NCI-H1048 (cell line): ENCODE data around the gene KCNH5.

Experiments used
- DNase-seq: peaks from one replicate; lab custom pipeline; 2025; lab: John Stamatoyannopoulos, UW

KCNH5 gene

DNA sequence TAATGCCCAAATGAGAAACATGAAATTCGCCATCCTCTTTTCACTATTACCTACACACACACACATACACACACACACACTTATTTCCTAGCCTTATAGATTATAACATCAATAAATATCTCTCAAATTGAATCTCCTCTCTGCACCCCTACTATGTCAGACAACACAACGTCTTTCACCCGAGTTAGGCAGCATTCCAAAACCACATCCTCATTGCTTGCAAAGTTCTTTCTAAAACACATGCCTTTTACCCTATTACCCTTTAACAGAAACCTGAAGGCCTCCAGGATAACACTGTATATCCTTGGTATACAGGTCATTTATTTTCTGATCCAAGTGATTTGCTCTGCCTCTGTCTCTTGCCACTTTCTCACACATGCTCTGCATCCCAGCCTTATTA is 56.3 kb downstream of the KCNH5 start:
- DNase-seq: no peak

GRCh38 chr14:62983821-62984220 is 61.4 kb downstream of the KCNH5 start:
- no peak for DNase-seq

- no peak for DNase-seq
Observed at GRCh38 chr14:62980693-62981092, 64.6 kb downstream of the KCNH5 start.

DNA sequence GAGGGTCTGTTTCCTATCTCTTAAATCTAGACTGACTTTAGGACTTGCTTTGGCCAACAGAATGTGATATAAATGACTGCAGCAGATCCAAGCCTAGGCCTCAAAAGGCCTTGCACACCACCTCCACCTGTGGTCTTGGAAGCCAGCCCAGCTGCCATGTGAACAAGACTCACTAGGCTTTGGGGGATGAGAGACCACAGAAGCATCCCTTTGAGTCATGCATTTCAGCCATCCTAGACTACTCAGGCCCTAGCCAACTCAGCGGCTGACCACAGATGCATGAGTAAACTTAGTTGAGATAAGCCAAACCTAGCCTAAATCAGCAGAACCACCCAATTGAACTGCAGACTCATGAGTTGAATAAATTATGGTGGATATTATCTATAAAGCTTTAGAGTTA is 87.7 kb downstream of the KCNH5 start:
- DNase-seq: no peak

- no peak for DNase-seq
Observed at GRCh38 chr14:62956413-62956812, 88.8 kb downstream of the KCNH5 start.

DNA sequence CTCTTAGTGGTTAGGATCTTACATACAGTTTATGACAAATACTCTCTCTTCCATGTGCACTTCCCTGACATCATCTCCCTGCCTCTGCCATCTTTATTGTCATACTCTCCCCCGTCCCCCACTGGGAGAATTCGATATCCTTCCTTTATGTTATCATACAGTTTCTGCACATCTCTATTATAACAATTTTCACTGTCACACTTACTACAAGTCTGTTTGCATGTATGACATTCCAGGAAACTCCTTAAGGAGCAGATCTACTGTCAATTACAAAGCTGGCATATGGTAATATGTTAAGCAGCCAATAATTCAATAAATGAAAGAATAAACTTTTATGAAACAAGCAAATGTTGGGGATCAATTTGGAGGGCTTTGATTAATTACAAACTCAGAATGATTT is 91.1 kb downstream of the KCNH5 start:
- no peak for DNase-seq

GRCh38 chr14:62952226-62952625 is 93.0 kb downstream of the KCNH5 start:
- DNase-seq: no peak

- no peak for DNase-seq
Observed at GRCh38 chr14:62947301-62947700, 98.0 kb downstream of the KCNH5 start.

DNA sequence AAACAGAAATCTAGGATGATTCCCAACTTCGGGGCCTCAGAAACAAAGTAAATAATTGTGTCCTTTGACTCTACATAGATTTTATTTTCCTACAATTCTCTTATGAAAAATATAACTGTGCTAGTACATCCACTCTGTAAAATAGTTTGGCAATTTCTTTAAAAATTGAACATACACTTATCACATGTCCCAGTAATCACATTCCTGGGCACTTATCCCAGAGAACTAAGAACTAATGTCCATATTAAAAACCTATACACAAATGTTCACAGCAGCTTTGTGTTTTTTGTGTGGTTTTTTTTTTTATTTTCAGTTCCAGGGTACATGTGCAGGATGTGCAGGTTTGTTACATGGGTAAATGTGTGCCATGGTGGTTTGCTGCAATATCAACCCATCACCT is 99.0 kb downstream of the KCNH5 start:
- DNase-seq: no peak

- no peak for DNase-seq
Observed at GRCh38 chr14:62943202-62943601, 102.1 kb downstream of the KCNH5 start.

- DNase-seq: no peak
Observed at GRCh38 chr14:62939970-62940369, 105.3 kb downstream of the KCNH5 start.

- no peak for DNase-seq
Observed at GRCh38 chr14:62938778-62939177, 106.5 kb downstream of the KCNH5 start.

- DNase-seq: no peak
Observed at GRCh38 chr14:62934439-62934838, 110.8 kb downstream of the KCNH5 start.

- DNase-seq: no peak
Observed at GRCh38 chr14:62921466-62921865, 123.8 kb downstream of the KCNH5 start.

DNA sequence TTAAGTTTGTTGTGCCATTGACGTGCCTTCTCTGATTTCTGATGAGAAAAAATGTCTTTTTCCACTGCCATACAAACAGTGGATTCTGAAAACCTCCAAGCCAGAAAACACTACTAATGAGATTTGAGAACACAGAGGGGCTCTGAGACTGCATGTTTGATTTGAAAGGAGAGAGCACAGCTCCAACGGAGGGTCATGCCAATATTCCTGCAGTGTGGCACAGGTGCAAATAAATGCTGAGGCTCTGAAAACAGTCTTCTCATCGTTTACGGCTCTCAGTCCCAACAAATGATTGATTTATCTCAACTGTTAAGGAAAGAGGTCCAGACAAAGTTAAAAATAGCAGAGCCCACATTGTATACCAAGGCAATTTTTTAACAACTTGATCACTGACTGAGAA is 128.7 kb downstream of the KCNH5 start:
- DNase-seq: no peak

- DNase-seq: no peak
Observed at GRCh38 chr14:62914873-62915272, 130.4 kb downstream of the KCNH5 start.

GRCh38 chr14:62914025-62914424 is 131.2 kb downstream of the KCNH5 start:
- no peak for DNase-seq

- no peak for DNase-seq
Observed at GRCh38 chr14:62908506-62908905, 136.8 kb downstream of the KCNH5 start.

DNA sequence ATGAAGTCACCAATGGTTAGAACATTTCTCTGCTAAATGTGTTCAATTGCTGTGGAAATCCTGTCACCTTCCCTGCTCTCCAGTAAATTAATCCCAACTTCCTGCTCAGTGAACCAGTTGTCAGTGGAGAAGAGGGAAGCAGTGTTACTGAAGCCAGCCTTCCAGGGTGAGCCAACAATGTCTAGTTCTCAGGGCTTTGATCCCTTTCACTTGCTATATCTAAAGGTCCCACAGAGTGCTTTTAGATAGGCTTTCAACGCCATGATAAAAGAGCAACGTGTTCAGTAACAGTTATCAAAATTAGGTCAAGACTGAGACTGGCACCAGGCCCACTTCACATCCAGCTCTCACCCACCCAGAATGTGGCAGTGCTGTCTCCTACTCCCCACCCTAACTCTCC is 139.7 kb downstream of the KCNH5 start:
- DNase-seq: no peak

- no peak for DNase-seq
Observed at GRCh38 chr14:62897771-62898170, 147.5 kb downstream of the KCNH5 start.

DNA sequence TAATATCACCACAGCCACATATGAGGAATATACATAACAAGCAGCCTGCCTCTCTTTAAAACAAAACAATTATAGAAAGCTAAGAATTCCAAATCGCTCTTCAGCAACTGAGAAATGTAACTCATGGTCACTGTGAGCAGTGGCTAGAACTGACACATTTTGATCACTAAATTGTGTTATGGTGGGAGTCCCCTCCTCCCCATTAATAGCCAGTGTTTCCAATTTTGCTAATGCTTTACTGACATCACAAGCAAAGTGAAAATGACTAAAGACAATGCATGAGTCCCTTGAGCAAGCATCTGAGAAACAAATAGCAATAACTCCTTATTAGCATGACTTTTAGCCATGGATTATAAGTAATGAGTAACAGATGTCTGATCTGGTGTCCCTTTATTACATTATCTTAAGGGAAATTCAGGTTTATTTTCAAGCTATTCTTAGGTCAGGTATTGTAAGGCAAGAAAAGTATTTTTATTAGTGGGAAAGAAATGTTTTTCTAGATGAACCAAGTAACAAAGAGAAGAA is 148.3 kb downstream of the KCNH5 start:
- DNase-seq: no peak

DNA sequence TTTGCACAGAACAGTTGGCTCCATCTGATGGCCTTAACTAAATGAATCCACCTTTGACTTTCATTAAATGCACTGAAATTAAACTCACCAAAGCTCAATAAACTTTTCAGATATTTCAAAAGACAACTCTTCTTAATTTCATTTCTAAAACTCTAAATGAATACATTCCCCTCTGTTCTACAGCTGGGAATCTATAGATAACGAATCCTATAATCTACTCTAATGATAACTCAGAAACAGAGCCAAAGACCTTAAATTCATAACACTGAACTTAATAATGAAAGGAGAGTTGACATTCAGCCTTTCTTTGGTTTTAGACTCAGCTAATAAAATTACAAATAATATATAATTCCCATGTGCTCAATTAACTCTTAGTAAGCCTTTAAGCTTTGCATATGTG is 150.5 kb downstream of the KCNH5 start:
- no peak for DNase-seq

DNA sequence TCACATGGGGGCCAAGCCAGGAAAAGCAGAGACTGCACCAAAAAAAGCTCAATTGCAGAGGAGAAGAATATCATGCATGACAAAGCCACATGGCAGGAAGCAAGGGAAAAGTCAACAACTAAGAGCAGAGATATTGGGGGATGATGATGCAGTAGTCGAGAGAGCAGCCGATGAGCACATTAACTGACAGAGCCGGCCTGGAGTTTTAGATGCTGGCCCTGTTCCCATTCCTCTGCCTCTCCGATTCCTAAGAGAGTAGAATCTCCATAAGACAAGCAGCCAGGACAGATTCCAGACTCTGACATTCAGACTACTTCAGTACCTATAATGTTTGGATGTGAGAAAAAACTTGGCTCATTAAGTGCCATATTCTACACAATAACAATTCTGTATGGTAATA is 155.9 kb downstream of the KCNH5 start:
- DNase-seq: no peak

DNA sequence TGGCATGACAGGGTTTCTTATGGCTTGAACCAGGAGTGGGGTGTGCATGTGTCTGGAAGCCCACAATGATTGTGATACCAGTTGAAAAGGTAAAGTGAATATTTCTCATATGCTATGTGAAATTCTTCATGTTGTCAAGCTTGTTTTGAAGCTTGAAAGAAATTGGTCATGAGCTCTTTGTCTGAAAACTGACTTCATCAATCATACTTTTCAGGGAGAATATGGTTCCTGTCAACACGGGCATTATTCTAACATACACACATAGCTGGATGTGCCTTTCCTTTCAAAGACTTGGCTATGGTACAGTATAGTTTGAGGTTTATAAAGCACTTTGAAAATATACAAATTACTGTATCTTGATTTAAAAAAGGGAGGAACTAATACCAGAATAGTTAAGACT is 158.8 kb downstream of the KCNH5 start:
- no peak for DNase-seq

DNA sequence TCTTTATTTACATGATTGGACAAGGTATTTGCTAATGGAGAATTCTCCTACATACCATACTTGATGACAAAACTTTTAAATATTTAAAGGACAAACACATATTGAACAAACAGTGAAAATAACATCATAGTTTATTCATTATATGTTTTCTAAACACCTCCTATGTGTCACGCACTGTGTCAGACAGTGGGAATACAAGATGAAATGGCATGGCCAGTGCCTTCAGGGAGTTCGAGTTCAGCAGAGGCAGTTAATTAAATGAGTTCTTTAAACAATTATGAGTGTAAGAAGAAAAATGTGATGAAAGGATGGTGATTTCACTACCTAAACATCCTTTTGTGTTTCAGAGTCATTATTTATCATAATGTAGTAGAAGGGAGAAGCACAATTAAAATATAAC is 159.8 kb downstream of the KCNH5 start:
- no peak for DNase-seq
